DMS114 treated with DMSO at 0.1 percent for 48 hours (cell line): ENCODE data around the gene PPP6R3.

Experiments
- DNase-seq: peaks from one replicate; lab custom pipeline; 2025; ENCODE audit not compliant: unreplicated experiment; lab: John Stamatoyannopoulos, UW

Gene PPP6R3

GRCh38 chr11:68481579-68482240 lies 21.2 kb downstream of the PPP6R3 start:
- DNase-seq: no peak

DNA sequence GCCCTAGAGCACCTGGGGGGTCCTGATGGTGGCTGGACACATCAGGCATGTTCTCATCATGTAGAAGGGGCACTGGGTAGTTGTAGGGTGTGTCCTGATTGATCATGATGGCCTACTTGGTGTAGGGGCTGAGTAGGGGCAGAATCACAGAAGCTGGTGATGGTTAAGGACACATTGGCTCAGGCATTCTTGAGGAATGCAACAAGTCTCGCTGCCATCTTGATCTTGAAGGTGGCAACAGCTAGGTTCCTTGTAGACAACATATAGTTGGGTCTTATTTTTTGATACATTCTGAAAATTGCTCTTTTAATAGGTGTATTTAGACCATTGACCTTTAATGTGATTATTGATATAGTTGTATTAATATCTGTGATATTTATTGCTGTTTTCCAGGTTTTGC lies 28.1 kb downstream of the PPP6R3 start:
- DNase-seq: no peak

GRCh38 chr11:68495220-68495729 lies 34.7 kb downstream of the PPP6R3 start:
- no peak for DNase-seq

- no peak for DNase-seq
These were observed 35.3 kb downstream of the PPP6R3 start for GRCh38 chr11:68495872-68496271.

GRCh38 chr11:68497761-68498160 lies 37.2 kb downstream of the PPP6R3 start:
- no peak for DNase-seq

DNA sequence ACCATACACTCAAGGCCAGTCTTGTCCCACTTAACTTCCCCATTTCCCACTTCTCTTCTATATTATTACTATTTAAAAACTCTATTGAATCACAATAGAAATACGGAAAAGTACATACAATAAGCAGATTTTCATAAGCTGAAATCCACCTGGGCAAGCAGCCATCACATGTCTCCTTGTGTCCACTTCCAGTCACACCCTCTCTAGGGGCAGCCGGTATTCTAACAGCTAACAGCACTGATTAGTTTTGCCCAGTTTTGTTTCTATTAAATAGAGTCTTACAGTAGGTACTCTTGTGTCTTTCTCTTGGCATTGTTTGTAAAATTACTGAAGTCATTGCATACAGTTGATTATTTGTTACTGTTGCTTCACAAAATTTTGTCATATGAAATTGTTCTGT lies 37.8 kb downstream of the PPP6R3 start:
- no peak for DNase-seq

DNA sequence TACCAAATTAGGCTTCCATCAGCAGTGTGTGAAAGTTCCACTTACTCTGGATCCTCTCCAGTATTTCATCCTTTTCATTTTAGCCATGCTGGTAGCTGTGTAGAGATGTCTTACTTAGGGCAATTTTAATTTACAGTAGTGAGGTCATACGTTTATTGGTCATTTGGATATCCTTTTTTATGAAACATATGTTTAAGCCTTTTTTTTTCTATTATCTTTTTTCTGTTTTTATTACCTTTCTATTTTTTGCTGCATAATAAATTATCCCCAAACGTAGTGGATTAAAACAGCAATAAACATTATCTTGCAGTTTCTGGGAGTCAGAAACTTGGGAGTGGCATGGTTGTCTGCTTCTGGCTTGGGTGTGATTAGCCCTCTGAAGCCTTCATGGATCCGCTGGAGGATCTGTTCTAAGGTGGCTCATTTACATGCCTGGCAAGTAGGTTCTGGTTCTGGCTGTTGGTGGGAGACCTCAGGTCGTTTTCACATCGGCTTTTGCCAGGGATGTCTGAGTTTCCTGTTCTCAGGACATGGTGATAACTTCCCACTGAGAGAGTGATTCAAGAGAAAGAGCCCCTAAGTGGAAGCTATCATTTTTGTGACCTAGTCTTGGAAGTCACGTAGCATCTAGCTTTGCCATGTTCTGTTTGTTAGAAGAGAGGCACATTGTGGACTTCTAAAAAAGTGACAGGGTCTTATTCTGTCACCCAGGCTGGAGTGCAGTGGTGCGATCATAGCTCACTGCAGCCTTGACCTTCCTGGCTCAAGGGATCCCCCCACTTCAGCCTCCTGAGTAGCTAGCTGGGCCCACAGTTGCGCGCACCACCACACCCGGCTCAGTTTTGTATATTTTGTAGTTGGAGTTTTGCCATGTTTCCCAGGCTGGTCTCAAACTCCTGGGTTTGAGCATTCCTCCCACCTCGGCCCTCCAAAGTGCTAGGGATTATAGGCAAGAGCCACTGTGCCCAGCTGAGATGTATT lies 38.6 kb downstream of the PPP6R3 start:
- DNase-seq: no peak

DNA sequence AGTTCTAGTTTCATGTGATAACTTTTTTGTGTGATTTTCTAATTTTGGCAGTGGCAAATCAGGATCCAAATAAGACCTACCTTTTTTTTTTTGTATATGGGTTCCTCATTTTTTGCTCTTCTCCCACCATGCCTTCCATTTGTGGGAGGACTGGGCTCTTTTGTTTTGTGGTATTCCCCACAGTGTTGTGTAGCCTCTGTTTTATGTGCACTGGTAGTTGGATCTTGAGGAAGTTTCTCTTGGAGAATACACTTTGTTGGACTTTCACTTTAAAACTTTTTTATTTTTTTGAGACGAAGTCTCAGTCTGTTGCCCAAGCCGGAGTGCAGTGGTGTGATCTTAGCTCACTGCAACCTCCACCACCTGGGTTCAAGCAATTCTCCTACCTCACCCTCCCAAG lies 39.7 kb downstream of the PPP6R3 start:
- no peak for DNase-seq

DNA sequence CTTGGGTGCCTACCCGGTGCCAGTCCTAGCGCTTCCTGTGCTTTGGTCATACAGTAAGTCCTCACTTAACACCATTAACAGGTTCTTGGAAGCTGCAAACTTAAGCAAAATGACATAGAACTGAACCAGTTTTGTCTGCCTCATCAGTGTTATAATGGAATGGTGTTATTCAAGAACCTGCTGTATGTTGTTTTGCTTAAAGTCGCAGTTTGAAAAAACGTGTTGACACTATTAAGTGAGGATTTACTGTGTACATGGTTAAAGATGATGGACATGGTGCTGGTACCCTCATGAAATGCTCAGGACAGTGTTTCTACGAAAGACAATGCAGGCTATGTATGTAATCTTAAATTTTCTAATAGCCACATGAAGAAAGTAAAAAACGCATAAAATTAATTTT lies 41.3 kb downstream of the PPP6R3 start:
- no peak for DNase-seq

- DNase-seq: no peak
These were observed 42.7 kb downstream of the PPP6R3 start for GRCh38 chr11:68503251-68503687.

- DNase-seq: no peak
These were observed 43.2 kb downstream of the PPP6R3 start for GRCh38 chr11:68503792-68504191.

- DNase-seq: no peak
These were observed 44.0 kb downstream of the PPP6R3 start for GRCh38 chr11:68504432-68505066.

DNA sequence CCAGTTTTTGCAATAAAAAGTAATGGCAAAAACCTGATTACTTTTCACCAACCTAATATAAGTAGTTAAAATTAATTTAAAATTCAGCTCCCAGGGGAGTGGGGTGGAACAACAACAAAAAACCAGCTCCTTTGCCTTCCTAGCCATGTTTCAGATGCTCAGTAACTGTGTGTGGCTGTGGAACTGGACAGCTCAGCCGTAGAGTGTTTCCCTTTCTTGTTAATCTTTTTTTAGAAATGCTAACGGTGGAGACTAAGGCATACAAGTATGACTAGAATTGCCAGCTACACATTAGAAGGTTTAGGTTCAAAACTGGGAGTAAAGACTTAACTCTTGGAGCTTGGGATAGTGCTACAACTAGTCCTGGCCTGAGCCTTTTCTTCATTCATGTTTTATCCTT lies 45.0 kb downstream of the PPP6R3 start:
- DNase-seq: no peak

DNA sequence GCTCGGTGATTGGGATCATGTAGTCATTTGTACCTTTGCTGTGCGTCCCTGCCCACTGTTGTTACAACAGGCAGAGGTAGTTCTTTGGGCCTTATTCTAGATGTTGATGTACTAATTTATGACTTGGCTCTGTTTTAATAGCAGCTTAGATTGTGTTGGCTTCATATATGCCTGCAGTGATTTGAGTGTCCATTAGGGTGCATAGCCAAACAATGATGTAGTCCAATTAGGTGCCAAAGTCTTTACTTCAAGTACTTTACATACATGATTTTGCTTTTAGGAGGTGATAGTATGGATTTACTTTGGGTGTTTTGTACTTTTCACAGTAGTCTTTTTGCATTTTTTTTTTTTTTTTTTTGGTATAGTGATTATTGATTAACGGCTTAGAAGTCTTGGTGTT lies 46.4 kb downstream of the PPP6R3 start:
- peak; percentile 86 for DNase-seq

- DNase-seq: no peak
These were observed 47.9 kb downstream of the PPP6R3 start for GRCh38 chr11:68508425-68508824.

DNA sequence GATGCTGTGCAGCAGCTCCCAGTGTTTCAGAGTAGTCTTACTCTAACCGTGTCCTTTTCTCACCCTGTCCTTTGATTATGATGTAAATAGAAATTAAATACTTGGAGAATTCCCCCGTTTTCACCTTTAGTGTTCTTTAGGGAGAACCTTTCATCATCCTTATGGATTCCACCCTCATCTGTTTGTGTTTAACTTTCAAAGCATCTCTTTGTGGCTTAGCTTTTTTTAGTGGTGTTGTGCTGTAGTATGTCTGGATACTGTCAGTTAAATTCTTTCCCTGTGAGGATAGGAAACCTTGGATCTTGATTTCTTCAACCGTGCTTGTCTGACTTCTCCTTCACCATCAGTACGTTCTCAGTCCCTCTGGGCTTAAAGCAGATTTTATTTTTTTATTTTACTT lies 48.5 kb downstream of the PPP6R3 start:
- no peak for DNase-seq

GRCh38 chr11:68513930-68514487 lies 53.5 kb downstream of the PPP6R3 start:
- DNase-seq: no peak

- no peak for DNase-seq
These were observed 56.7 kb downstream of the PPP6R3 start for GRCh38 chr11:68517121-68517741.

DNA sequence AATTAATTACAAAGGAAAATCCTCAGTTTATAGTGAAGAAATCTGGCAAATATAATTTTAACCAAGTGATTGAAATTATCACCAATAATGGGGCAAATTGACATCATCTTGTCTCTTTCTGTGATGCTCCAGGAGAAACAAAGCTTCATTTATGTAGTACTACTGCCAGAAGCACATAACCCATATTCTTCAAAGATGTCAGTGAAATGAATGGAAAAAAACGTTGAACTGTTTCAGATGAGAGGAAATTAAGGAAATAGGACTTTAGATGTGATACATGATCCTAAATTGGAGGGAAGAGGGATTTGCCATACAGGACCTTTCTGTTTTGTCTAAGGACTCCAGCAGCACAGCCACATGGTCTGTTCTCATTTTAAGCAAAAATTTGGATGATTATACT lies 57.6 kb downstream of the PPP6R3 start:
- no peak for DNase-seq

GRCh38 chr11:68521969-68522652 lies 61.6 kb downstream of the PPP6R3 start:
- no peak for DNase-seq
